Caki2 (cell line): ENCODE data around the gene LPP. TPM values are rescaled to one million over a fixed set of nuclear protein-coding genes. Genes with fewer than 3 reads are reported as not detected.
A peak's percentile ranks its signal among the peaks of the same experiment; 100 is the strongest.

Source experiments
- DNase-seq: peaks from one replicate; pipeline ENCODE4 v3.0.0-alpha.2; 2015; ENCODE audit warnings: low read depth
- in situ Hi-C: cut with HindIII; loops from 2 replicates; pipeline ENCODE4 v1.10.0; 2016; ENCODE audit warnings: low sequenced_read_pairs, low pct_unique_long_range_greater_than_20kb, mixed read lengths
- total RNA-seq: library from RNA; depleted of rRNA; stranded (reverse); fragments of >200 nt; shearing (Covaris generic); gene quantifications from 2 replicates; pipeline ENCODE4 v1.2.3, GENCODE V29; 2014; ENCODE audit warnings: low replicate concordance

The LPP gene
- total RNA-seq, 1 experiment from 2014 or later: 9.2 TPM

- in situ Hi-C loops: no loop called here
- DNase-seq: no peak
Measured at GRCh38 chr3:188925376-188925775, 771.4 kb downstream of the LPP start.

GRCh38 chr3:188926111-188926510 lies 772.2 kb downstream of the LPP start:
- no peak for DNase-seq
- in situ Hi-C loops: no loop called here

DNA sequence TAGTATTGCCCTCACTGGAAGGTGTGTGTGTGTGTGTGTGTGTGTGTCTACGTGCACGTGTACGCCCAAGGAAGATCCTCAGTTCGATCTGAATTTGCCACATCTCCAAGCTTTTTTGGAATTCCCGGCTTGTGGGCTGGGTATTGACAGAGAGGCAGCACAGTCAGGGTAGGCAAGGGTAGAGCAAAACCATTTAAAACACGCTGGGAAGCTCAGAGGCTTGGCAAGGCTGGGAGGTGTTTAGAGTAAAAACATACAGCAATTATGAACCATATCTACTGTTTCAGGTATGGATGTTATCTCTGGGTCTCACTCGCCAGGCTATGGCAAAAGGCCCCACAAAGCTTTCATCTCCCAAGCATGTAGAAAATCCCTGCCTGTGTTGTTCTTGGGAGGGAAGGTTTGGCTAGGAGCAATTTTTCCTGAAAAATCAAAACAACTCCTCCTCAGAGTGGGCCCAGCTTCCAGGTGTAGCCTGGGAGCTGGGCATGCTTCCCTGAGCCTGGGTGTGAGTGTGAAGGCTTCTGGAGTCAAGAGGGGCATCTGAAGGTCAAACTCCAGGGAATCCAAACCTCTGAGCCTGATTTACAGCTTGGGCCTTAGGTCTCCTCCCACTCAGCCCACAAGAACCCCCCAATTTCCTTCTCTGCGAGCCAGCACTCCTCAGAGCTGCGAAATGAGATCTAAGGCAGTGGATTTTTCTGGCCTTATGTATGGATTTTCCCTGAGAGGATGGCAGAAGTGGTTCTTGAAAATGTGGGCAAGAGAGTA lies 773.0 kb downstream of the LPP start:
- in situ Hi-C loops: no loop called here
- DNase-seq: no peak

DNA sequence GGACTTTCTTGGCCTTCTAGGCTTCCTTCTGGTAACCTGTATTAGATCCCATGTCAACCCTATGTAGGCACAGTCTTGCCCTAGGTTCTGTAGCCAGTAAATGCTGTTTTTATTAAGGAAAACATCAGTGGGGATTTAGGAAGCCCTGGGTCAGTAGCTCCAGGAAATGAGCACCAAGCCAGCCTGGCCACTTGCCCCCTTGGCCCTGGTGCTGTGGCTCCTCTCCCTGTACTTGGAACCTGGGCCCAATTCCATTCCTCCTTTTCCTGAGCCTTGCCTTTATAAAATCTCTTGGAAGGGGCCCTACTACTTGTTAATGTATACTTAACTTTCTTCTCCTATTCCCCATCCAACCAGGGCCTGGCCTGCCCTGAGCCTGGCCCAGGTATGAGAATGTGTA lies 774.0 kb downstream of the LPP start:
- in situ Hi-C loops: no loop called here
- DNase-seq: no peak

- in situ Hi-C loops: no loop called here
- no peak for DNase-seq
Measured at GRCh38 chr3:188929137-188929536, 775.2 kb downstream of the LPP start.

DNA sequence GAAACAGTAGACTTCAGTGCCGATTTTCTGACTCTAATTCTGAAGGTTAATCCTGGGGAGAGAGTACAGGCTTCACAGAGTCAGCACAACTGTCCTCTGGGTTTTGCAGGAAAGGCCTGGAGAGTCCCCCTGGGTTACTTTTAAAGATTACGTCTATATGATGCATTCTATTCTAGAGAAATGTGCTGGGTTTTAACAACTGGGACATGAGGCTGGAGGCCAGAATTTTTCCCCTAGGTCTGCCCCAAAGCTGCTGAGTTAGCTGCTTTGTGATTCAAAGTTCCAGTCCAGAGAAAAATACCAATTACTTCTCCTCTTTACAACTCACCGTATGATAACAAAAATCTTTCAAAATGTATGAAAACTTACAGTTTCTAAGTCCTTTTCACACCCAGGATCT lies 777.1 kb downstream of the LPP start:
- no peak for DNase-seq
- in situ Hi-C loops: no loop called here

- DNase-seq: peak; percentile 20
- in situ Hi-C loops: no loop called here
Measured at GRCh38 chr3:188931531-188931930, 777.6 kb downstream of the LPP start.

GRCh38 chr3:188934989-188935388 lies 781.0 kb downstream of the LPP start:
- no peak for DNase-seq
- in situ Hi-C loops: no loop called here

GRCh38 chr3:188936597-188937107 lies 782.7 kb downstream of the LPP start:
- no peak for DNase-seq
- in situ Hi-C loops: no loop called here

GRCh38 chr3:188937389-188937788 lies 783.4 kb downstream of the LPP start:
- DNase-seq: no peak
- in situ Hi-C loops: no loop called here

DNA sequence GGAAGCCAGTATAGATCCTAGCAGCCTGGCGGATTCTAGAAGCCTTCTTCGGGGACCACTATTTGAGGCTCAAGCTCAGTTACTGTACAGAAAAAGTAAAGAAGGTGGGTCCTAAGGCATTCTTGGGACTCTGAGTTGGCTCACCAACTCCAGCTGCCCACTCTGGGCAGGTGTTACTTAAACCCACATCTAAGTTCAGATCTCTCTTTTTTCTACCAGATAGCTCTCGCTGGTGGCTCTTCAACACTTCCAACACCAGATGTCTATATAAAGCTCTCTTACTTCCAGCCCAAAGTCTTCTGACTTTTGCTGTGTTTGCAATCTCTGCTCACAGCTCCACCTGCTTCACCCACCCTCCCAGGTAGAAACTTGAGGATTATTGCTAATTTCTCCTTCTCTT lies 785.0 kb downstream of the LPP start:
- in situ Hi-C loops: no loop called here
- DNase-seq: no peak

DNA sequence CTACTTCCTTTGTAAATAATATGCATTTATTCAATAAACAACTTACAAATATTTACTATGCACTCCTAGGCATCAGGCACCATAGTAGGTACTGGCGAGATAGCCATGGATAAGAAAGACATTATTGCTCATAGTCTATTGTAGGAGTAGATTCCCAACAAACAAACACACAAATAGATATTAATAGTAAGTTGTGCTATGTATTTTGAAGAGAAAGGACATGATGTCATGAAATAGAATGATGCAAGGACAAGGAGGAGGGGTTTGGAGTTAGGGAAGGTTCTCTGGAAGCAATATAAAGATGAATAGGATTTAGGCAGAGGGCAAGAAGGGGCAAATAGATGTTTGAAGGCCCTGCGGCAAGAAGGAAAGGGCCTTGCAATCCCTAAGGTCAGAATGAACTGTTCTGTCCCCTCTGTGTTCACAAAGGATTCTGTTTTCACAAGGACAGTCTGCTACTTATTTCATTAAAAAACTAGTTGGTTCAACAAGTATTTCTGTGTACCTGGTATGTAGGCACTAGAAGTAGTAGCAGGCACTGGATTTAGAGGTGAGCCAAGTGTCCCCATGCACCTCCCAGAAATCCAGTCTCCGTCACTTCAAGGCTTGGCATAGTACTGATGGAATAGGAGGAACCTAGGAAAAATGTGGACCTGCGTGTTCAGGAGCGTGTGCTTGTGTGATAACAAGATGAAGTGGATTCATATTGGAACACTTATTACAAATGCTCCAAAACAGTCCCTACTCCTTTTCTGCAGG lies 786.0 kb downstream of the LPP start:
- no peak for DNase-seq
- in situ Hi-C loops: no loop called here
